NCI-H460 (cell line): Measurements from ENCODE around the gene DTX3L. TPM values are rescaled to one million over a fixed set of nuclear protein-coding genes. Genes with fewer than 3 reads are reported as not detected.
"Not testable (repeated sequence)": the region's sequence is repeated elsewhere in the genome, so short reads cannot be mapped to it uniquely, and the experiment has no call there.

Experiments
- DNase-seq: peaks from one replicate; pipeline ENCODE4 v3.0.0-alpha.2; 2016; ENCODE audit warnings: low read depth; ENCODE audit errors: extremely low read depth
- total RNA-seq: library from RNA; depleted of rRNA; stranded (reverse); fragments of >200 nt; shearing (Covaris generic); gene quantifications from 2 replicates; pipeline ENCODE4 v1.2.3, GENCODE V29; 2014

Gene DTX3L
- total RNA-seq, 1 experiment from 2014 or later, result 12.8 TPM

DNA sequence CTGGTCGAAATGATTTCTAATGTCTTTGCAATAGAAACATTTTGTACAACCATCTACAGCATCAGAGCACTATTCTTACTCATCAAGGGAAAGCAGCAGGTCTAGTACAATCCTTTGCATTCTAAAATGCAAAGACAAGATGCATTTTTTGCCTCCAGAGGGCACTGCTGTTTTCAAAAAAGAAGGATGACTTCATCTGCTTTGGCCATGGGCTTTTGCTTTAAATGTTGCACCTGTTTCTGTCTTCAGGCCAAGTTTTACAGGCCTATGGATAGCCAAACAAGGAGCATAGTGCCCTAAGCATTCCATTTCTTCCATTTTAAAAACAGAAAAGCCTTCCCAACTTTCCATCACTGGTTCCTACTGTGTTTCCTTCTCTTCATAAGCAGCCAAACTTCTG is 3.5 kb upstream of the DTX3L start:
- DNase-seq, result peak; percentile 34

DNA sequence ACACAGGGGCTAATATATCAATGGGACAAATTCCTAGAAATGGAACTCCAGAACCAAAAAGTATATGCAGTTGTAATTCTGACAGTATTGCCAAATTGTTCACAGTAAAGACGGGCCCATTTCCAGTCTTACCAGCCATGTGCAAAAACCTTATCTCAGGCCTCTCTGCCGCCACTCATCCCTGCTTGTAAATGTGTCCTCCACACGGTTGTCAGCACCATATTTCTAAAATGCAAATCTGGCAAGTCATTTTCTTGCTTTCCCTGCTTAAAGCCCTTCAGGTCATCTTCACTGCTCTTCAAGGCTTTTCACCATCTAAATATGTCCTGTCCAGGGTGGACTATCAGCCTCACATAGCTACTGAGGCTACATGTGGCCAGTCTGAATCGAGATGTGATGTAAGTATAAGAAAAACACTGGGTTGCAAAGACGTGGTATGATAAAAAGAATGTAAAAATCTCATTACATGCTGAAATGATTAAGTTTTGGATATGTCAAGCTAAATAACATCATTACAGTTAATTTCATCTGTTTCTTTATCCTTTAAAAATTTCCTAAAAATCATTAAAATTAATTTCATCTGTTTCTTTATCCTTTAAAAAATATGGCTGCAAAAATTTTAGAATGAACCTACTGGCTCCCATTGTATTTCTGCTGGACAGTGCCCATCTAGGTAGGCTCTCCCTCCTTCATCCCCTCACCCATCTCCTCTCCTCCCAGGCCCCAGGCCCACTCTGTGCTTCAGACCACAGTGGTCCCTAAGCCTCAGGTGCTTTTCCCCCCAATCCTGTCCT is 1.0 kb upstream of the DTX3L start:
- DNase-seq, result no peak

DNA sequence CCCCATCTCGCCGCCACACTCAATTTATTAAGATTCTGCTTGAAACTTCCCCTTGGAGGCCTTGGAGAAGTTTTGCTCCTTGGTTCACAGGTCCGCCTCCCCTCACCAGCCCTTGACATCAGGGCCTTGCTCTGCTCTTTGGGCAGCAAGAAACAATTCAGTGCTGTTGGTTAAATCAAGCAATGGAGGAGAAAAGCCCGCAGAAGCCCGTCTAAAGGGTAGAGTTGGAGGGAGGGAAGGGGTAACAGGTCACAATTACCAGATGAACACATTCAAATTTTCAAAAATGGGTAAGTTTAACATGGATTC is 467 bp upstream of the DTX3L start:
- no peak for DNase-seq

DNA sequence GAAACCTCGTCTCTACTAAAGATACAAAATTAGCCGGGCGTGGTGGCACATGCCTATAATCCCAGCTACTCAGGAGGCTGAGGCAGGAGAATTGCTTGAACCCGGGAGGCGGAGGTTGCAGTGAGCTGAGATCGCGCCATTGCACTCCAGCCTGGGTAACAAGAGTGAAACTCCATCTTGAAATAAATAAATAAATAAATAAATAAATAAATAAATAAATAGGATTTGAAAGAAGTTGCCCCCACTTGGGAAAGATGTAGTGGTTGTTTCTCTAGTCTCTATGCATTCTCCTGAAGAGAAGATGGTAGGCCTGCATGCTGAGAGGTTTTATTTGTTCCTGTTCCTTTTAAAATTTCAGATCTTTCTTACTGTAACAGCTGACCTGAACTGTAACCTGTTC is 4.0 kb downstream of the DTX3L start:
- DNase-seq, result not testable (repeated sequence)

DNA sequence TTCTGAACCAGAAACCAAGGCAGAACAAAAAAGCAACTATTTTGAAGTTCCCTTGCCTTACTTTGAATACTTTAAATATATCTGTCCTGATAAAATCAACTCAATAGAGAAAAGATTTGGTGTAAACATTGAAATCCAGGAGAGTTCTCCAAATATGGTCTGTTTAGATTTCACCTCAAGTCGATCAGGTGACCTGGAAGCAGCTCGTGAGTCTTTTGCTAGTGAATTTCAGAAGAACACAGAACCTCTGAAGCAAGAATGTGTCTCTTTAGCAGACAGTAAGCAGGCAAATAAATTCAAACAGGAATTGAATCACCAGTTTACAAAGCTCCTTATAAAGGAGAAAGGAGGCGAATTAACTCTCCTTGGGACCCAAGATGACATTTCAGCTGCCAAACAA is 4.6 kb downstream of the DTX3L start:
- DNase-seq, result no peak

DNA sequence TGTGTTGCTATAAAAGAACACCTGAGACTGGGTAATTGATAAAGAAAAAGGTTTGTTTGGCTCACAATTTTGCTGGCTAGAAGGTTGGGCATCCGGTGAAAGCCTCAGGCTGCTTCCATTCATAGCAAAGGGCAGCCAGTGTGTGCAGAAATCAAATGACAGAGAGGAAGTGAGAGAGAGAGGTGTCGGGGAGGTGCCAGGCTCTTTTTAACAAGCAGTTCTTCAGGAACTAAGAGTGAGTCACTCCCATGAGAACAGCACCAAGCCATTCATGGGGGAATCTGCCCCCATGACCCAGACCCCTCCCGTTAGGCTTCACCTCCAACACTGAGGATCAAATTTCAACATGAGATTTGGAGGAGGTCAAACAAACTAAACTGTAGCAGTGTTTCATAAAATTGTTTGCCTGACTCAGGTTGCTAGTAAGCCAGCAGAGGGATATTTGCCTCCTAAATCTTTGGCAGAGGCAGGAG is 8.8 kb downstream of the DTX3L start:
- no peak for DNase-seq

DNA sequence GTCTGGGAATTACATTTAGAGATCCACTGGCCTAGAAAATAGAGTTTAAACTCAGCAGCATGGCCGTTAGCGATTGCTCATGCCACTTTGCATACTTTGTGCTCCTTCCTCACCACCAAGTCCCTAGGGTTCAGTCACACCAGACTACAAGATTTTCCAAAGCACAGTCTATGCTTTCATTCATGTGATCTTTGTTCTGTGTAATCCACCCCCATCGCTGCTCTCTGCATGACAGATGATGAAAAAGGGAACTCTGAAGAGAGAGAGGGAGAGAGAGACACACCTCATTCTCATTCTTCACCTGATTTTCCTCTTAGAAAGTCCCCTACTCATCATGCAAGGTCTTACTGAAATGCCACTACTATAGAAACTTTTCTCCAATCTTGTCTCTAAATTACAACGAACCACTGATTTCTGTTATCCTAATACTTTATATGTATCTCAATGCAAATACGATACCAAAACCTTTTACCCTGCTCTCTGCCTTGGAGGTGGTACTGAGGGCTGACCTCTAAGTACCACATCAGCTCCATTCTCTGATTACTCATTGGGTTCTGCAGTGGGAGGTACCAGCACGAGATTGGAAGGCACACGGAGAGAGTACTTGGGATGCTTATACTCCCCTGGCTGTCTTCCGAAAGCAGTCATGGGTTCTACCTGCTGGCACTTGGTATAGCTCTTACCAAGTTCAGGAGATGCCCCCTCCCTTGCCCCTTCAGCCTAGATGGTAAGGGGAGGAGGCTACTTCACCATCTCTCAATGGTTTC is 12.2 kb downstream of the DTX3L start:
- no peak for DNase-seq

DNA sequence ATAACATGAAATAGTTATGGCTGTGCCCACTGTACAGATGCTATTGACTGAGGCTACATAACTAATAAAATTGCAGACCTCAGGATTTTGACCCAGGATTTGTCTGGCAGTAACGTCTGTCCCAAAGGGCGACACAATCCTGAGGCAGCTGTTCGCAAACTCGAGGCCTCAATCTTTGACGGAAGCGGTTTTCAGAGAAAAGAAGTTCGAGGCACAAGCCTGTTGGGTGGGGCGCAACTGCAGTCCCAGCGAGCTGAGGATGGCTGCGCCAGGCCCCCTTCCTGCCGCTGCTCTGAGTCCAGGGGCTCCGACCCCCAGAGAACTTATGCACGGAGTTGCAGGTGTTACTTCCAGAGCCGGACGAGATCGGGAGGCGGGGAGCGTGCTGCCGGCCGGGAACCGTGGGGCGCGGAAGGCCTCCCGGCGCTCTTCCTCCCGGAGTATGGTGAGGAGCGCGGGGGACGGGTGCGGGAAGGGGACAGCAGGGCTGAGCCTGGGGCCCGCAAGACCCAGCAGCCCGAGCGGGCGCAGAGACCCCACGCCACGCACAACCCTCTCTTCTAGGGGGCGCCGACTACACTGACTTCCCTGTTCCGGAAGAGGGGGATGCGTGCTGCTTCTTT is 13.4 kb downstream of the DTX3L start, which contains the start of gene PARP15:
Gene PARP15 (plus strand): TSS at position 242 of the 623 bp plus-strand sequence. CDS start 18 bp downstream, at position 260.
- DNase-seq, result no peak

DNA sequence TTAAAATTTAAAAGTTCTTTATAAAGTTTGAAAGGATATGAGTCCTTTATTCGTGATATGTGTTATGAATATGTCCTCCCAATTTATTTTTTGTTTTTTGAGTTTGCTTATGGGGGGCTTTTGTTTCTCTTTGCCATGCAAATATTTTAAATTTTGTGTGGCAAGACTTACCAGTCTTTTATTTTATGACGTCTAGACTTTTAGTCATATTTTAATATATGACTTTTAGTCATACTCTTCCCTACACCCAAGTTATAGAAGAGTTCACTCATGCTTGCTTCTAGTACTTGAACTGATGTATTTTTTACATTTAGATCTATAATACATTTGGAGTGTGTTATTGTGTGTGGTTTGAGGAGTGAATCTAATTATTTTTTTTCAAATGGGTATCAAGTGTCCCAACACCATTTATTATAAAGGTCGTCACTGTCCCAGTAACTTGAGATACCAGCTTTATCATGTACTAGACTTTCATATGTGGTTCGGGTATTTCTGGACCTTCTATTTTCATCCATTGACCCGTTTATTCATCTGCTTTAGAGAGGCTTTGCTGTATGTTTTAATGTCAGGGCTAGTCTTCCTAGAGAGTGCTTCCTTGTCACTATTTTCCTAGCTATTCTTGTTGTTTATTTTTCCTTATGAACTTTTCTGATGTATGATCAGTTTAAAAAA is 14.1 kb downstream of the DTX3L start:
- DNase-seq, result no peak

DNA sequence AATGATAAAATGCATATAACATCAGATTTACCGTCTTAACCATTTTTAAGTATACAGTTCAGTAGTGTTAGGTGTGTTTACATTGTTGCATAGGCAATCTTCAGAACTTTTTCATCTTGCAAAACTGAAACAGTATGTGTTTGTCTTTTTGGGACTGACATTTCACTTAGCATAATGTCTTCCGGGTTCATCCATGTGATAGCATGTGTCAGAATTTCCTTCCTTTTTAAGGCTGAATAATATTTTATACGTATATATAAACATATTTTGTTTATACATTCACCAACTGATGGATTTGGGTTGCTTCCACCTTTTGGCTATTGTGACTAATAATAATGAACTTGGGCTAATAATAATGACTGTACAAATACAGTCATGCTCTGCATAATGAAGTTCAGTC is 16.3 kb downstream of the DTX3L start:
- no peak for DNase-seq

DNA sequence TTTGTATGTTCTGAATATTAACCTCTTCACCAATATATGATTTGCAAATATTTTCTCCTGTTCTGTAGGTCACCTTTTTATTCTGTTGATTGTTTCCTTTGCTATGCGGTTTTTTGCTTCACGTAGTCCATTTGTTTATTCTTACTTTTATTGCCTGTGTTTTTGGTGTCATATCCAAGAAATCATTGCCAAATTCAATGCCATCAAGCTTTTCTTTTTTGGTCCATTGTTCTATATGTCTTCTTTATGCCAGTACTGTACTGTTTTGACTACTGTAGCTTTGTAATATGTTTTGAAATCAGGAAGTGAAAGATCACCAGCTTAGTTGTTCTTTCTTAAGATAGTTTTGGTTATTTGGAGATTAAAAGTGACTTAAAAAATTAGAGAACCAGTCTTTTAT is 17.5 kb downstream of the DTX3L start:
- DNase-seq, result no peak

DNA sequence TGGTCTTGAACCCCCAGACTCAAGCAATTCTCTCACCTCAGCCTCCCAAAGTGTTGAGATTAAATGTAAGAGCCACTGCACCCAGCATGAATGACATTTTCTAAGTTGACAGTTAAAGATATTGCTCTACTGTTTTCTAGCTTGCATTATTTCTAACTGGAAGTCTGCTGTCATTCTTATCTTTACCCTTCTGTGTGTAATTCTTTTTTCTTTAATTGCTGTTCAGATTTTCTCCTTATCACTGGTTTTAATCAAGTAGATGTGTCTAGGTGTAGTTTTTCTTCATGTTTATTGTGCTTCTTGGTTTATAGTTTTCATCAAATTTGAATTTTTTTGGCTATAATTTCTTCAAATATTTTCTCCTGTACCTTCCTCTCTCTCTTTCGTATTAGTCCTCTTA is 18.3 kb downstream of the DTX3L start:
- no peak for DNase-seq

DNA sequence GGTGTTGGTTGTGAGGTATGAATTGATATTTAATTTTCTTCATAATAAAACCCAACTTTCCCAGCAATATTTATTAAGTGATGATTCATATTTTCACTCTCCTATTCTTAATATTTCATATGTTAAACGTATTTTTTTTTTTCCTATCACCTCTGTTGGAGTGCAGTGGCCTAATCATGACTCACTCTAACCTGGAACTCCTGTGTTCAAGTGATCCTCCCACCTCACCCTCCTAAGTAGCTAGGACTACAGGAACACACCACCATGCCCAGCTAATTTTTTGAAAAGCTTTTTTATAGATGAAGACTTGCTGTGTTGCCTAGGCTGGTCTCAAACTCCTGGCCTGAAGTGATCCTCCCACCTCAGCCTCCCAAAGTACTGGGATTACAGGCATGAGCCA is 22.0 kb downstream of the DTX3L start:
- DNase-seq, result no peak

DNA sequence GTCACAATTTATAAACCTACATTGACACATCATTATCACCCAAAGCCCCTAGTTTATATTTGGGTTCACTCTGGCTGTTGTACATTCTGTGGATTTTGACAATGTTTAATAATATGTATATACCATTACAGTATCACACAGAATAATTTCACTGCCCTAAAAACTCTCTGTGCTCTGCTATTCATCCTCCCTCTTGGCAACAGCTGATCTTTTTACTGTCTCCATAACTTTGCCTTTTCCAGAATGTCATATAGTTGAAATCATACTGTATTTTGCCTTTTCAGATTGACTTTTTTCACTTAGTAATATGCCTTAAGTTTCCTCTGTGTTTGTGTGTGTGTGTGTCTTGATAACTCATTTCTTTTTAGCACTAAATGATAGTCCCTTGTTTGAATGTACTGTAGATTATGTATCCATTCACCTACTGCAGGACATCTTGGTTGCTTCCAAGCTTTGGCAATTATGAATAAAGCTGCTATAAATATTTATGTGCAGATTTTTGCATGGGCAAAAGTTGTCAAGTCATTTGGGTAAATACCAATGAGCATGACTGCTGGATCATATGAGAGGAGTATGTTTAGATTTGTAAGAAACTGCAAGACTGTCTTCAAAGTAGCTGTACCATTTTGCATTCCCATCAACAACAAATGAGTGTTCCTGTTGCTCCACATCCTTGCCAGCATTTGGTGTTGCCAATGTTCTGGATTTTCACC is 22.8 kb downstream of the DTX3L start:
- no peak for DNase-seq

DNA sequence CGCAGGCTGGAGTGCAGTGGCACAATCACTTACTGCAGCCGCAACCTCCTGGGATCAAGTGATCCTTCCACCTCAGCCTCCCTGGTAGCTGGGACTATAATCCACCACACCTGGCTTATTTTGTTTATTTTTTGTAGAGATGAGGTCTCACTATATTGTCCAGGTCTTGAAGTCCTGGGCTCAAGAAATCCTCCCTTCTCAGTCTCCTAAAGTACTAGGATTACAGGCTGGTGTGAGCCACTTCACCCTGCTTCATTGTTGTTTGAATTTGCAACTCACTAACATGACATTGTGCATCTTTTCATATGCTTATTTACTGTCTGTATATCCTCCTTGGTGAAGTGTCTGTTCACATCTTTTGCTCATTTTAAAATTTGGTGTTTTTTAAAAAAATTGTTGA is 23.4 kb downstream of the DTX3L start:
- DNase-seq, result no peak

DNA sequence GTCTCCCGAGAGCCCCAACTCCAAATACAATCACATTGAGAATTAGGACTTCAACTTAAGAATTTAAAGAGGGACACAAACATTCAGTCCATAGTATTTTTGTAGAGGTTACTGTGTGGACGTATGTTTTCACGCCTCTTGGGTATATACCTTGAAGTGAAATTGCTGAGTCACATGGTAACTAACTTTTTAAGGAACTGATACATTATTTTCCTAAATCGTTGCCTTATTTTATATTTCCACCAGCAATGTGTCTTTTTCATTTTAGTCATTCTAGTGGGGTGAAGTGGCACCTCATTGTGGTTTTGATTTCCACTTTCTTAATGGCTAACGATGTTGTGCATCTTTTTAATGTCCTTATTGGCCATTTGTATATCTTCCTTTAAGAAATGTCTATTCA is 25.2 kb downstream of the DTX3L start:
- DNase-seq, result no peak

DNA sequence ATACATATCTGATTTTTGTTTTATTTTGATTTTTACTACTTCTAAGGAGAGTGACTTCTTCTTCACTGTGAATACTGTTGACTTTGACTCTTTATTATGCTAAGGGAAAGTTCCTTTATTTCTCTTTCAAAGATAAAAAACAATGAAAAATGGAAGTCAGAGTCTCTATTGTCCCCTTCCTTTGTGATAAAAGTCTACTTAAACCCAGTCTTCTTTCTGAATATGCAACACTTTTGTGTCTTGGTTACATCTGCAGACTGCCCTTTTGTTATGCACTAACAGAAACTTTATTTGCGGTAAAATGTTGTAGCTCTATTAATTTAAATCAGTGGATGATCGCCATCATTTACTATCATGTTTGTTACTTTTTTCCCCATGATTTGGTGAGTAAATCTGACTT is 26.5 kb downstream of the DTX3L start:
- DNase-seq, result no peak

DNA sequence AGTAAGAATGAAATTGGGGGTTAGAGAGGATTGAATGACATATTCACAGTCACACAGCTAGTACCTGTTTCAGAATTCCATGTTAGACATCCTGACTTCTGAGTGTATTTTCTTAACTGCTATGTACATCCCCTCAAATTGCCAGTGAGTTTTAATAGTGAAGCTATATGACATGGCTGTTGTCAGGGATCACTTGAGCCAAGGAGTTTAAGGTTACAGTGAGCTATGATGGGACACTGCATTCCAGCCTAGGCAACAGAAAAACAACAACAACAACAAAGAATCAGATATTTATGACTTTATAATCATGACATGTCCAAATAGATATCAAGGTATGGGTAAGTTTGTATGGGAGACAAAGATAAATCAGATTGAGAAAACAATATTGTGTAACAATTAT is 29.9 kb downstream of the DTX3L start:
- DNase-seq, result no peak

DNA sequence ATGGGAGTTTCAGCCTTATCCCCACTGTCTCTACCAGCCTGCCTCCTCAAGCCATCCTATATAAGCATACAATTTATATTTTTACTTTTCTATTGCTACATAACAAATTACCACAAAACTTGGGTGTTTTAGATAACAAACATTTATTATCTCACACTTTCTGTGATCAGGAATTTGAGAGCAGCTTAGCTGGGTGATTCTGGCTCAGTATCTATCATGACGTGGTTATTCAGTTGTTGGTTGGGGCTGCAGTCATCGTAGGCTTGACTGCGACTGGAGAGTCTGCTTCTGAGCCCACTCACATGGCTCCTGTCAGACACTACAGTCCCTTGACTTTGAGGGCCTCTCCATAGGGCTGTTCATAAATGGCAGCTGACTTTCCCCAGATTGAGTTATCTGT is 34.0 kb downstream of the DTX3L start:
- no peak for DNase-seq

DNA sequence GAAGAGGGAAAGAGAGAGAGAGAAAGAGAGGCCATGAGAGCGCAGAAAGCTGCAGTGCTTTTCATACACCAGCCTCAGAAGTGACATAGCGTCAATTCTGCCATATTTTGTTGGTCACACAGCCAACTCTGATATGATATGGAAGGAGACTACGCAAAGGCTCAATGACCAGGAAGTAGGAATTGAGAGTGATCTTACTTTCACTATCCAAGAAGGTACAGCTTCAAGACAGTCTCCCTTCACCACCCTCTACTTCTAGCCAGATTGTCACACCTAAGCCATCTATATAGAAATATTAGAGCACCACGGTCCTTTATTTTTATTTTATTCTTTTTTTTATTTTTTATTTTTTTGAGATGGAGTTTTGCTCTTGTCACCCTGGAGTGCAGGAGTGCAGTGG is 34.4 kb downstream of the DTX3L start:
- no peak for DNase-seq
